H1 (cell line): Measurements from ENCODE around the gene HEPACAM. TPM values are rescaled to one million over a fixed set of nuclear protein-coding genes. Genes with fewer than 3 reads are reported as not detected.

ENCODE experiments used
- CTCF ChIA-PET: fragments of 300-600 bp; sonication (Branson Sonifier 250); formaldehyde crosslinking; loops from one replicate; lab custom pipeline; 2021; ENCODE audit not compliant: partially characterized antibody; lab: Charles Lee
- POLR2A ChIA-PET: fragments of 300-600 bp; sonication (Branson Sonifier 250); formaldehyde crosslinking; loops from one replicate; lab custom pipeline; 2021; ENCODE audit warnings: inconsistent platforms; ENCODE audit not compliant: partially characterized antibody; lab: Charles Lee
- DNase-seq, 2 experiments: peaks; one replicate each; pipeline versions ENCODE4 v3.0.0 to v3.0.0-alpha.2; 2010 to 2022; ENCODE audit warnings: low spot score in 2 of 2, low read depth in 1 of 2, mixed read lengths in 1 of 2
- FAIRE-seq: peaks from 2 replicates; lab custom pipeline; 2011; peaks lifted over from hg19 to GRCh38; lab: Jason Lieb, UNC
- H2AFZ ChIP-seq: 2 replicates; pipeline ENCODE4 v1.8.1; 2012; ENCODE audit warnings: low read length, inconsistent platforms
- H2AK5ac ChIP-seq: 2 replicates; pipeline ENCODE4 v1.6.1; 2013; ENCODE audit warnings: low read depth, low read length
- H2BK120ac ChIP-seq: replicated peaks from 2 replicates; pipeline ENCODE3; 2013; ENCODE audit warnings: low read depth, low read length, inconsistent platforms
- H2BK12ac ChIP-seq: 2 replicates; pipeline ENCODE4 v1.6.1; 2013; ENCODE audit warnings: low read depth, low read length
- H2BK15ac ChIP-seq: 2 replicates; pipeline ENCODE4 v1.6.1; 2013; ENCODE audit warnings: low read length
- H2BK20ac ChIP-seq: 2 replicates; pipeline ENCODE4 v1.6.1; 2013; ENCODE audit warnings: low read length
- H2BK5ac ChIP-seq: 2 replicates; pipeline ENCODE4 v1.6.1; 2013; ENCODE audit warnings: low read depth, low read length
- H3K14ac ChIP-seq: 2 replicates; pipeline ENCODE4 v1.6.1; 2013; ENCODE audit warnings: inconsistent platforms; ENCODE audit not compliant: insufficient read length
- H3K18ac ChIP-seq: 2 replicates; pipeline ENCODE4 v1.6.1; 2013; ENCODE audit warnings: low read length; ENCODE audit errors: extremely low read depth
- H3K23ac ChIP-seq: 2 replicates; pipeline ENCODE4 v1.6.1; 2013; ENCODE audit warnings: inconsistent platforms; ENCODE audit not compliant: insufficient read length
- H3K23me2 ChIP-seq: 2 replicates; pipeline ENCODE4 v1.6.1; 2013; ENCODE audit warnings: low read depth, low read length
- H3K27ac ChIP-seq: 2 replicates; pipeline ENCODE4 v1.6.1; 2011; ENCODE audit warnings: low read depth, low read length, inconsistent platforms
- H3K27me3 ChIP-seq, 4 experiments: replicated peaks in 1 of 4; 1 replicate in 1 of 4; 2 replicates in 3 of 4; pipeline versions ENCODE4 v1.6.1 to v1.8.1; 2011 to 2013; ENCODE audit warnings: low read length in 3 of 4, mild to moderate bottlenecking in 3 of 4, inconsistent platforms in 2 of 4, mixed read lengths in 2 of 4, moderate library complexity in 1 of 4; ENCODE audit not compliant: control insufficient read depth in 3 of 4, insufficient read depth in 3 of 4; ENCODE audit errors: extremely low read depth in 1 of 4
- H3K36me3 ChIP-seq, 4 experiments: 2 replicates each; pipeline versions ENCODE4 v1.6.1 to v1.8.1; 2011 to 2013; ENCODE audit warnings: mild to moderate bottlenecking in 4 of 4, low read length in 3 of 4, moderate library complexity in 2 of 4, control low read depth in 1 of 4, inconsistent platforms in 1 of 4; ENCODE audit not compliant: insufficient read depth in 4 of 4, control insufficient read depth in 2 of 4
- H3K4ac ChIP-seq: replicated peaks from 2 replicates; pipeline ENCODE3; 2013; ENCODE audit warnings: low read length, low read depth, mixed read lengths, inconsistent platforms; ENCODE audit not compliant: insufficient read length
- H3K4me1 ChIP-seq, 4 experiments: replicated peaks in 1 of 4; 1 replicate in 1 of 4; 2 replicates in 3 of 4; pipeline versions ENCODE4 v1.6.1 to v1.8.1; 2011 to 2013; ENCODE audit warnings: low read length in 3 of 4, inconsistent platforms in 2 of 4, mixed read lengths in 1 of 4; ENCODE audit not compliant: insufficient read depth in 4 of 4, control insufficient read depth in 3 of 4
- H3K4me2 ChIP-seq, 2 experiments: 2 replicates each; pipeline versions ENCODE4 v1.6.1 to v1.8.1; 2011 to 2013; ENCODE audit warnings: low read depth in 2 of 2, low read length in 2 of 2, control low read depth in 1 of 2, inconsistent platforms in 1 of 2, mild to moderate bottlenecking in 1 of 2; ENCODE audit not compliant: insufficient read depth in 1 of 2
- H3K4me3 ChIP-seq, 4 experiments: fragments of 200-600, 300-600 bp in 1 of 4; sonication (generic), shearing (Covaris generic), sonication (Bioruptor Twin) in 1 of 4; 2 replicates each; pipeline versions ENCODE4 v1.5.1 to v1.8.1; 2011 to 2016; ENCODE audit warnings: low read length in 4 of 4, low read depth in 3 of 4, control low read depth in 2 of 4, inconsistent platforms in 2 of 4, mild to moderate bottlenecking in 2 of 4, mixed read lengths in 1 of 4, moderate library complexity in 1 of 4; ENCODE audit not compliant: insufficient read depth in 2 of 4; ENCODE audit errors: extremely low read depth in 1 of 4
- H3K56ac ChIP-seq: replicated peaks from 2 replicates; pipeline ENCODE3; 2013; ENCODE audit warnings: low read depth, mild to moderate bottlenecking, mixed read lengths, low read length, inconsistent platforms; ENCODE audit not compliant: insufficient read length
- H3K79me1 ChIP-seq: 2 replicates; pipeline ENCODE4 v1.6.1; 2013; ENCODE audit warnings: low read depth, low read length, control low read depth
- H3K79me2 ChIP-seq, 2 experiments: 2 replicates each; pipeline versions ENCODE4 v1.6.1 to v1.8.1; 2012 to 2013; ENCODE audit warnings: low read length in 2 of 2, mild to moderate bottlenecking in 2 of 2, inconsistent platforms in 1 of 2; ENCODE audit not compliant: insufficient read depth in 2 of 2, control insufficient read depth in 1 of 2
- H3K9ac ChIP-seq, 4 experiments: replicated peaks in 1 of 4; 1 replicate in 1 of 4; 2 replicates in 3 of 4; pipeline versions ENCODE4 v1.6.1 to v1.8.1; 2011 to 2013; ENCODE audit warnings: low read depth in 3 of 4, low read length in 3 of 4, control low read depth in 2 of 4, mild to moderate bottlenecking in 2 of 4, moderate library complexity in 2 of 4, inconsistent platforms in 1 of 4; ENCODE audit errors: extremely low read depth in 1 of 4
- H3K9me3 ChIP-seq, 2 experiments: 2 replicates each; pipeline versions ENCODE4 v1.6.1 to v1.8.1; 2012 to 2013; ENCODE audit warnings: mild to moderate bottlenecking in 2 of 2, moderate library complexity in 2 of 2, control low read depth in 1 of 2, inconsistent platforms in 1 of 2, low read depth in 1 of 2, low read length in 1 of 2, mixed read lengths in 1 of 2; ENCODE audit not compliant: insufficient read depth in 2 of 2
- H4K20me1 ChIP-seq, 2 experiments: replicated peaks in 1 of 2; 2 replicates each; pipeline versions ENCODE3 to v1.8.1; 2011 to 2013; ENCODE audit warnings: inconsistent platforms in 2 of 2, low read length in 2 of 2, mild to moderate bottlenecking in 1 of 2; ENCODE audit not compliant: insufficient read depth in 2 of 2, control insufficient read depth in 1 of 2
- H4K5ac ChIP-seq: 2 replicates; pipeline ENCODE4 v1.6.1; 2013; ENCODE audit warnings: low read length, low read depth, mixed read lengths, inconsistent platforms; ENCODE audit not compliant: insufficient read length
- H4K8ac ChIP-seq: 2 replicates; pipeline ENCODE4 v1.8.0; 2013; ENCODE audit warnings: mild to moderate bottlenecking, moderate library complexity, low read length, inconsistent platforms; ENCODE audit not compliant: insufficient read depth; ENCODE audit errors: extremely low read depth
- H4K91ac ChIP-seq: replicated peaks from 2 replicates; pipeline ENCODE3; 2013; ENCODE audit warnings: low read length, mixed read lengths, inconsistent platforms; ENCODE audit not compliant: insufficient read length
- ATF2 ChIP-seq: IDR thresholded peaks from 2 replicates; pipeline ENCODE4 v1.6.1; 2012; ENCODE audit warnings: low read length, inconsistent platforms
- BCL11A ChIP-seq, 2 experiments: IDR thresholded peaks; one replicate each; pipeline ENCODE4 v1.6.1; 2011; ENCODE audit warnings: low read depth in 2 of 2, low read length in 2 of 2, mild to moderate bottlenecking in 2 of 2
- E2F6 ChIP-seq: IDR thresholded peaks from 2 replicates; pipeline ENCODE4 v1.6.1; 2012; ENCODE audit warnings: inconsistent platforms
- HDAC6 ChIP-seq: IDR thresholded peaks from one replicate; pipeline ENCODE4 v1.7.1; 2012; ENCODE audit warnings: low read depth, mild to moderate bottlenecking, inconsistent platforms, low read length, moderate library complexity
- RAD21 ChIP-seq, 2 experiments: IDR thresholded peaks in 1 of 2; conservative IDR thresholded peaks in 1 of 2; 2 replicates each; pipeline ENCODE4 v1.6.1; 2011; ENCODE audit warnings: low read depth in 2 of 2, low read length in 2 of 2, improper control_type of control experiment in 1 of 2, inconsistent platforms in 1 of 2, mild to moderate bottlenecking in 1 of 2, moderate library complexity in 1 of 2
- SP2 ChIP-seq: IDR thresholded peaks from 2 replicates; pipeline ENCODE4 v1.6.1; 2012; ENCODE audit warnings: mild to moderate bottlenecking, low read length, inconsistent platforms
- SRF ChIP-seq: IDR thresholded peaks from 2 replicates; pipeline ENCODE4 v1.6.1; 2011; ENCODE audit warnings: mild to moderate bottlenecking, low read depth, low read length, moderate library complexity
- TAF7 ChIP-seq: optimal IDR thresholded peaks from 2 replicates; pipeline ENCODE3; 2011; ENCODE audit warnings: low read depth, mild to moderate bottlenecking, inconsistent platforms, low read length, moderate library complexity, borderline replicate concordance
- WGBS, 2 experiments: shearing (Covaris generic) in 1 of 2; methylation state at CpG; one replicate each; pipeline versions ENCODE4 v1.1.6 to v1.1.7; 2013 to 2015; ENCODE audit warnings: low lambda C conversion rate in 2 of 2, mixed read lengths in 2 of 2, inconsistent platforms in 1 of 2, low coverage in 1 of 2, missing lambda C conversion rate in 1 of 2; ENCODE audit not compliant: insufficient replicate concordance in 2 of 2, insufficient coverage in 1 of 2, insufficient read length in 1 of 2; ENCODE audit errors: extremely low coverage in 1 of 2, missing lambda C conversion rate in 1 of 2; 5-methylcytosine and 5-hydroxymethylcytosine counted together
- polyA plus RNA-seq, 7 experiments: library from polyadenylated mRNA; depleted of rRNA in 3 of 7; stranded (reverse) in 5 of 7; unstranded in 2 of 7; fragments of >200 nt in 5 of 7; fragments of 200-250 nt in 2 of 7; gene quantifications; 1 replicate in 5 of 7; 2 replicates in 1 of 7; 4 replicates in 1 of 7; pipeline versions ENCODE4 v1.2.1 to v1.2.3, GENCODE V29; 2011 to 2013; ENCODE audit warnings: missing spikeins in 2 of 7, mixed read lengths in 2 of 7
- total RNA-seq: library from RNA; stranded (reverse); fragmentation: NEBNext Ultra II Directional; extraction: Animal tissue kit (Norgen Biotek cat#: 25700); gene quantifications from 2 replicates; pipeline ENCODE4 v1.2.1, GENCODE V29; 2021

The HEPACAM gene
- total and polyA plus RNA-seq, 2 of the 8 experiments (the other 6 are each of a cell fraction or from before 2014, with no cell fraction given) = not detected

GRCh38 chr11:124895471-124895971 is 40.3 kb downstream of the HEPACAM start:
- TF ChIP-seq E2F6 (no peak), BCL11A (IDR thresholded peaks at IDR 0.05; ENCODE audit: low read depth in 2 of 2, low read length in 2 of 2) (no peak), ATF2 (no peak), SRF (no peak), TAF7 (no peak), SP2 (no peak), HDAC6 (no peak), RAD21 (IDR thresholded peaks at IDR 0.05 in 1 of 2, conservative IDR thresholded peaks at IDR 0.05 in 1 of 2; ENCODE audit: low read depth in 2 of 2, low read length in 2 of 2) (no peak)
- TF ChIP-seq, all 59 proteins: peak for 0
- Histone ChIP-seq H3K4ac (no peak overlapping the region), H3K36me3 (no peaks in the 10 kb centered on the region), H3K56ac (no peak overlapping the region), H2BK15ac (no peak overlapping the region), H3K27ac (no peak overlapping the region), H3K4me2 (no peak overlapping the region), H3K23me2 (no peaks in the 10 kb centered on the region), H2BK12ac (no peak overlapping the region), H4K91ac (no peak overlapping the region), H3K18ac (no peak overlapping the region), H3K79me1 (no peaks in the 10 kb centered on the region), H3K4me3 (no peak overlapping the region), H3K23ac (no peak overlapping the region), H2BK120ac (no peak overlapping the region), H2BK5ac (no peak overlapping the region), H3K79me2 (no peaks in the 10 kb centered on the region), H4K8ac (no peak overlapping the region), H4K20me1 (no peaks in the 10 kb centered on the region), H3K14ac (no peak overlapping the region), H3K9ac (no peak overlapping the region), H3K4me1 (peaks cover 0 to 2% (median 1%) of the 10 kb centered on the region in 4 experiments; a peak in 3 of 7 replicates), H3K9me3 (no peaks in the 10 kb centered on the region), H2AK5ac (no peak overlapping the region), H2BK20ac (no peak overlapping the region), H3K27me3 (peaks cover 0 to 4% (median 0%) of the 10 kb centered on the region in 4 experiments; a peak in 2 of 7 replicates), H2AFZ (no peak overlapping the region), H4K5ac (no peak overlapping the region)
- DNase-seq (peak in 1 of 2 experiments; percentile 41), FAIRE-seq (no peak)
- ChIA-PET CTCF (interaction anchor here (1.2 kb wide), 2 partner anchors 19 to 31 kb away, joined by 3 to 4 read pairs; no protein-coding TSS in a partner anchor), POLR2A (interaction anchor here (0.7 to 1.0 kb wide), 2 partner anchors 9 to 95 kb away, joined by 3 read pairs; partner anchors contain the start of gene MSANTD2)
- whole genome bisulfite sequencing, 2 experiments = 86% methylated on average over 16 of the region's 20 CpGs; no CpG with 5 or more reads in 1 of the 2 experiments
